GM18951 (cell line): ENCODE results near the gene ZNF512B.

Experiments
- POLR2A ChIP-seq: IDR thresholded peaks from 4 replicates; pipeline ENCODE4 v1.6.1; 2011; ENCODE audit warnings: mild to moderate bottlenecking; ENCODE audit not compliant: insufficient read length, insufficient read depth; ENCODE audit errors: extremely low read depth
- in situ Hi-C: fragments of 300-500 bp; cut with MboI; formaldehyde crosslinking; loops from one replicate; pipeline ENCODE4 v1.12.0; 2022; ENCODE audit warnings: low sequenced_read_pairs, mixed read lengths, inconsistent platforms; ENCODE audit not compliant: unreplicated experiment

Gene ZNF512B

GRCh38 chr20:63945031-63945658, 24.6 kb downstream of the ZNF512B start:
- no peak for TF ChIP-seq POLR2A
- in situ Hi-C loops, result no loop called here

GRCh38 chr20:63944078-63944941, 25.4 kb downstream of the ZNF512B start:
- in situ Hi-C loops, result no loop called here

DNA sequence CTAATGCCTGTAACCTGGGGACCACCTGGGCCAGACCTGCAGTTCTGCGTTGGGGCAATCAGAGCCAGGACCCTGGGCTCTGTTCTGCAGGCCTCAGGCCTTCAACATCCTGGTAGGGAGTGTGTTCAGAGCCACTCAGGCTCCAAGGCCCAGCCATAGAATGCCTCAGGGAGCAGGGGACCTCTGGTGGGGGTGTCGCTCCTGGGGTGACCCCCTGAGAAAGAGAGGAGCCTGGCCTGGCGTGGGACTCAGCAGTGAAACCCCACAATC, 26.0 kb downstream of the ZNF512B start:
- TF ChIP-seq POLR2A, result peak; percentile 1
- in situ Hi-C loops, result no loop called here

More at GRCh38 chr20:63944078-63944941, 25.4 kb downstream of the ZNF512B start:
- no peak for TF ChIP-seq POLR2A

- in situ Hi-C loops, result no loop called here
- TF ChIP-seq POLR2A, result peak; percentile 16
Measured at GRCh38 chr20:63942969-63943807, 26.5 kb downstream of the ZNF512B start.

DNA sequence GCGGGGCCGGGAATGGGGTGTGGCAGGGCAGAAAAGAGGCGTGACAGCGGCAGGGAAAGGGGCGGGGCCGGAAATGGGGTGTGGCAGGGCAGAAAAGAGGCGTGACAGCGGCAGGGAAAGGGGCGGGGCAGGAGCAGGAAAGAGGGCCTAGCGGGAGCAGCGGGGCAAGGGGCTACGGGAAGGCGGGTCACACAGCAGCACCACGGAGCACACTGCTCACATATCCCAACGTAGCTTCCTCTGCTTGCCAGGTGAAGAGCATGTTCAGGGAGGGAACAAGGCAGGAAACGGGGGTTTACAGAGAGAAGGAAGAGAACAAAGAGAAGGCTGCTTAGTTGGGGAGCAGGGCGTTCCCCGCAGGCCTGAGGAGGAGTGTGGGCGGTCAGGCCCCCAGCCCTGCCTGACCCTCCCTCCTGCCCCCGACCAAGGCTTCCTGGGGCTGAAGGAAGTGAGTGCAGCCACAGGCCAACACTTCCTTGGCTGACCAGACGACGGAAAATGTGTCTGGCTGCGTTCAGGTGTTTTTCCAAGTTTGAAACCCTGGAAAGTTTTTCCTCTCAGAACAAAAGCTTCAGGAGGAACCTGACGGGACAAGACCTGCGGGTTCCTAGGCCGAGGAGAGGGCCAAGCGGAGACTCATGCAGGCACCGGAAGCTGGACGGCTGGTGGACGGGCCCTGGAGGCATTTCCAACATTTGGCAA, 27.3 kb downstream of the ZNF512B start:
- TF ChIP-seq POLR2A, result no peak
- in situ Hi-C loops, result no loop called here

DNA sequence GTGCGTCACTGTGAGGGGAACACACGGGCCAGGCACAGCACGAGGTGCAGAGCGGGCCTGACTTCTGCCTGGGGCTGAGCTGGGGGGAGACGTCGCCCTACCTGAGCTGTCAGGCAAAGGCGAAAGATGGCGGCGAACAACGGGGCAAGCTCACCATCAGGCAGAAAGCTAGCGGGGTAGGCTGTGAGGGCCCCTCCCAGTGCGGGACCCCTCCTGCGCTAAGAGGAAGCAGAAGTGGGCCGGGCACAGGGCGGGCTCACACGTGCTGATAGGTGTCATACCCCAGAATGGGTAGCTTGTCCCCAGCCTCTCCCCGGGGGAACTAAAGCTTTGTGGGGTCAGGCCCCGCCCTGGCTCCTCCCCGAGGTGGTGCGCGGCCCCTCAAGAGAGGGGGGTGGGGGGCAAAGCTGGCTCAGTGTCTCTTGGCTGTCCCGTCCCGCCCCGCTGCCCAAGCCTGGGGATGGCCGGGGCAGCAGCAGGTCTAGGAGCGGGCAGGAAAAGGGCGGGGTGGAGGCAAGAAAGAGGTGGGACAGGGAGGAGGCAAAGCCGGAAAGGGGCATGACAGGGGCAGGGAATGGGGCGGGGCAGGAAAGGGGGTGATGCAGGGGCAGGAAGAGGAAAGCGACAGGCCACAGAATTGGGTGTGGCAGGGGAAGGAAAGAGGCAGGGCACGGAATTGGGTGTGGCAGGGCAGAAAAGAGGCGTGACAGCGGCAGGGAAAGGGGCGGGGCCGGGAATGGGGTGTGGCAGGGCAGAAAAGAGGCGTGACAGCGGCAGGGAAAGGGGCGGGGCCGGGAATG, 28.2 kb downstream of the ZNF512B start:
- no peak for TF ChIP-seq POLR2A

GRCh38 chr20:63940472-63941266, 29.1 kb downstream of the ZNF512B start:
- in situ Hi-C loops, result no loop called here
- TF ChIP-seq POLR2A, result no peak

More for the DNA sequence above, 28.2 kb downstream of the ZNF512B start:
- in situ Hi-C loops, result no loop called here

- in situ Hi-C loops, result no loop called here
- TF ChIP-seq POLR2A, result no peak
Measured at GRCh38 chr20:63940071-63940471, 29.7 kb downstream of the ZNF512B start.

GRCh38 chr20:63939061-63939935, 30.4 kb downstream of the ZNF512B start:
- in situ Hi-C loops, result no loop called here

GRCh38 chr20:63937596-63937995, 32.1 kb downstream of the ZNF512B start:
- in situ Hi-C loops, result no loop called here
- TF ChIP-seq POLR2A, result no peak

More at GRCh38 chr20:63939061-63939935, 30.4 kb downstream of the ZNF512B start:
- TF ChIP-seq POLR2A, result no peak

GRCh38 chr20:63935447-63935846, 34.3 kb downstream of the ZNF512B start:
- TF ChIP-seq POLR2A, result no peak
- in situ Hi-C loops, result no loop called here
